NCI-H510A (cell line): ENCODE data around the gene GYG1.
"Not testable (repeated sequence)": the region's sequence is repeated elsewhere in the genome, so short reads cannot be mapped to it uniquely, and the experiment has no call there.

Experiments used
- DNase-seq: peaks from one replicate; lab custom pipeline; 2025; lab: John Stamatoyannopoulos, UW

Gene GYG1

DNA sequence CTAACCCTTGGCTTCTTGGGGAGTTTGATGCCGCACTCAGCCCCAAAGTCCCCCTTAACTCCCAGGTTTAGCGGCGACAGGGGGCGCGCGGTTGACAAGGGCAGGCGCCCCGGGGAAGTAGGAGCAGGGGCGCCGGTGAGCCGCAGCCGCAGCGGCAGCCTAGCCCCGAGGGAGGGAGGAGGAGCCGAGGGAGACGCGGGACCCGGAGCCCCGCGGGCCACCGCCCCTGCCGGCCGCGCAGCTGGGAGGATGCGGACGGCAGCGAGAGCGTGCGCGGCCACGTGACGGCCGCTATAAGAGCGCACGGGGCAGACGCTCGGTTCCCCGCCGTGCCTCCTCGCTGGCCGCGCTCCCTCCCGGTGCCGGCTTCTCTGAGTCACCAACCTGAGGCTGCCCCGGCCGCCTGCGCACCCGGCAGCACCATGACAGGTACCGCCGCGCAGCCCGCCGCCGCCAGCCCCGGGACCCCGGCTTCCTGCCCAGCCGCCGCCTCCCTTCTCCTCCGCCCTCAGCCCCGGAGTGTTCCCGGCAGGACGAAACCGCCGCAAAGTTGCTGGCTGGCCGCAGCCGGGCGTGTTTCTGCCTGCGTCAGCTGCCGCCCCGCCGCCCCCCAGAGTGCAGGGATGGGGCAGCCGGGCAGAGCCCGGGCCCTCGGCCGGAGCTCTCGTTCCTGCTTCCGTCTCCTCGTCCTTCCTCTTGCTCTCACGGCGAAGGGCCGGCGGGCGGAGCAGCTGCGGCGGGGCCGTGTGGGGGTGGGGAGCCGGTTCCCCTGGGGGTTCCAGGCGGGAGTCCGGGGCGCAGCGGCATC, at the start of gene GYG1:
Gene GYG1, plus strand, starts transcription at position 322 of the 808 bp plus-strand sequence. Its CDS starts 101 bp downstream, at position 423.
- DNase-seq, result peak; percentile 78

DNA sequence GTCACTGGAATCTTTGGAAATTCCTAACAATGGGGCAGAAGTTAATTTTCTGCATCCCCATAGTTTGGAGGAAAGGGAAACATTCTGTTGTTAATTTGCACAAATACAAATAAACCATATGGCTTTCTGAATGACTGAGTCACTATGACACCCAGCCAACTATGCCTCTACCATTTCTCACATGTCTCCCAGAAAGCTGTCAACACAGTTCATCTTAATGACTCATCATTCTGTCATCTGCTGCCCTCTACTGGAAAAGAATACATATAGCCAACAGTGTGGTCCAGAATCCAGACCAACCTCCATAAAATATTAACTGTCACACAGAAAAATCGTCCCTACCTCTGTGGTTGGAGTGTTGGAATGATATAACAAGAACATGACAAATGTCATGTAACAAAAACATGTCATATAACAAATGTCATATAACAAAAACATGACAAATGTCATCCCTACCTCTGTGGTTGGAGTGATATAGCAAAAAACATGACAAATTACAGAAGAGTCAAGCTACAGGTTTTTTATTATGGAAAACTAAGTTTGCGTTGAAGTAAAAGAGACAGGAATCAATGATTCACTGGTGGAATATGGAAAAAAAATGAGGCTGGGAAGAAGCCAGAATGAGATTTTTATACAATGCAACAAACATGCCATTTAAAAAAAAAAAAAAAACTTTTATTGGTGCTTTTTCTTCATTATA, 47.7 kb upstream of the GYG1 start:
- peak; percentile 58 for DNase-seq

DNA sequence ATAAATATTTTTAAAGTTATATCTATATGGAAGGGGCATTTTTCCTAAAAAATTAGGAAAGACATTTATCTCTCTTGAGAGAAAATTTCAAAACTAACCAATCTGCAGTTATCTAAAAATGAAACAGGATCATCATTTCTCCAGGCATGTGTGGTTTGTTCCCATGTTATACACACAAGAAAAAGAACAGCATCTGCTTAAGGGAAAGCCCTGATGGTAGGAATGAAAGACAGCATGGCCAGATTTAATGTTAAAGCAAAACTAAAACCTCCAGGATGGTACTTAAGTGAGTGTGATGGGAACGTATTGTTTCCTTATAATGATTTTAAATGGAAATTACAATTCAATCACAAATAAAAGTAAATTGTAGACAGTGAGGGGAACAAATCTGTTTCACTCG, 46.2 kb upstream of the GYG1 start:
- no peak for DNase-seq

DNA sequence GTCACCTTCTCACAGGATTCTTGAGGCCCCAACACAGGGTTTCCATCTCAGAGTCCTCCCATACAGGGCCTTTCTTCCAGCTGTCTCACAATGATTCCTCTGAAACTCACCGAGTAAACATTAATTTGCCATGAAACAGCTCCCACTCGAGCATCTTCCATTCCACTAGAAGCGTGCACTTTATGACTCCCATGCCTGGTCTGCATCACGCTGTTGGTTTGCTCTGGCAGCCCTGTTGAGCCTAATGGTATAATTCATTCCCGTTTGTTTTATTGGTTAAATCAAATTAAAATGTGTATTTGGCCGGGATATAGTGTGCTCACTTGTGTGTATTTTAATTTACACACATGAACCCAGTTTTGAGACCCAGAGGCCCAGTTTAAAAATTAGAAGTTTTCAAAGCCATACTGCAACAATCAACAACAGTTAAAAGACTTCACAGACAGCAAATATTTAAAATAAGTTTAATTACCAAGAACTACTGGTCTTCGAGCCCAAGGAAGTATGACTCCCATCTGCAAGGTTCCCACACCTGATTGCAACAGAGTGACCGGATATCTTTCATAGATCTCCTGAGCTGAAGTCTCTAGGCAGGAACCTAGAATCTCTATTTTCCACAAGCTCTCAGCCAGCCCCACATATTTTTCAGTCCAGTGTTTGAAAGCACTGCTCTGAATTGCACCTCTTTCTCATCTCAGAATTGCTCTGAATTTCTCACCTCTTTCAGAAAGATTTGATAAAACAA, 42.3 kb upstream of the GYG1 start:
- DNase-seq, result no peak

DNA sequence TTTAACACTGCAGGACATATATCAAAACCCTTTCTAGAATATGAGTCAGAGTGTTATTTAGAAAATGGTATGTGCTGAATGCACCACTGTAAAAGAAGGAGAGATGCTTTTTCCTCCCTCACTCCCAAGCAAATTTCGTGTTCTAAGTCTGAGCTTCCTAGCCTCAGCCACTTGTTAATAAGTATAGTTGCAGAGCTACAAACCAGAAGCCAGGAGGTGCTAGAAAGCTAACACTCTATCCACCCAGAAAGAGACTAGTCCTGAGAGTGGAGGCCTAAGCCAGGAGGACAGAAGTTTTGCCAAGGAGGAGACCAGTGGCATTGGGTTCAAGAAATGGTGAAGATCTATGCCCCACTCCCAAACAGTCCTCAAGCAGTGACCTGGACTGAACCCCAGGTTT, 40.5 kb upstream of the GYG1 start:
- DNase-seq, result no peak

DNA sequence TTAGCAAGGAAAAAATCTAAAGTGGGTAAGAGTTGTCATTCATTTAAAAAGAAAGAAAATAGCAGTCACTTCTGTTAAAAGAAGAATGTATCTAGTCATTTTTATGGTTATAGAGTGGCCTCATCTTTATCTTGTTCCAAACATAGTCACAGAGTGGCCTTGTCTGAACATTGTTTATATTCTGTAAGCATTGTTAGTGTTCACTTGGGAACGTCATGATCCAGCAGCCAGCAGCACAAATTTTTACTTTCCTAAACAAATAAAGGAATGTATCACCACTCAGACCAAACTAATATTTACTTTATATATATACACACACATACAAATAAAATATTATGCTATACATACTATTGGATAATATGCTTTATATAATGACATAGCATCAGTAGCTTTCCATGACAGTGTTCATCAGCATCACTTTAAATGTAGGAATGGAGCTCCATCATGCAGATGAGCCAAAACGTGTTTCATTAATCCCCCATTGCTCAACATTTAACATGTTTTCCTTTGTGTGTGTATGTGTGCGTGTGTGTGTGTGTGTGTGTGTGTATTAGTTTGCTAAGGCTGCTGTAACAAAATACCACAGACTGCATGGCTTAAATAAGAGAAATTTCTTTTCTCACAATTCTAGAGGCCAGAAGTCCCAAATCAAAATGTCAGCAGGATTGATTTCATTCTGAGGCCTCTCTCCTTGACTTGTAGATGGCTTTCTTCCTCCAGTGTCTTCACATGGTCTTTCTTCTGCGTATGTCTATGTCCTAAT, 39.6 kb upstream of the GYG1 start:
- DNase-seq, result no peak

DNA sequence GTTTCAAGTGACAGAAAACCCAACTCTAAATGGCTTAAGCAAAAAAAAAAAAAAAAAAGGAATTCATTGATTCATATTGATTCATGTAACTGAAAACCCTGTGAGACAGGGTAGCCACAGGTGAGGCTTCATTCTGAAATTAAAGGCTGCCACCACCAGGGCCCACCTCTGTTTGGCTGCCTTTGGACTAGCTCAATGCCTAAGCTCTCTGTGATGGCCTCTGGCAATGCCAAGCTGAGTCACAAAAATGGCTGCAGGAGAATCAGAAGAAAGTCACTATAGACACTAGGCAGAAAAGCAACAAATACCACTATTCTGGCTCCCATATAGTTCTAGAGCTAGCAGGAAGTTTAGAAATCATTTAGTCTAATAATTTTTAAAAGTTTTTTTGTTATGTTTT, 38.2 kb upstream of the GYG1 start:
- DNase-seq, result no peak

DNA sequence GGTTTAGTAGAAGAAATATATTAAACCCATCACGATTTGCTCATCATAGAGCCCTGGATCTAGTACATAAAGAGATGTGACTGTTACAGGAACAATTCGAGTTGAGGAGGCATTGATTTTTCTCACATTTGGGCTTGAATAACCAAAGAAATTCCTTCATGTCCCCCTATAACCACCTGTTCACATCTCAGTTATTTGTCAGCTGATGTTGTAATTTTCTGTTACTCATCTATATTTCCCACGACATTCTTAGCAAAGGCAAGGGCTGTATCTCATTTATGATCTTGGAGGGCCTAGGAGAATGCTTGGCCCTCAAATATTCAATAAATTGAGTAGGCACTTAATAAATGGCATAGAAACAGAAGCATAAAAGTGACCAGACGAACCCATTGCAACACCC, 36.4 kb upstream of the GYG1 start:
- no peak for DNase-seq

DNA sequence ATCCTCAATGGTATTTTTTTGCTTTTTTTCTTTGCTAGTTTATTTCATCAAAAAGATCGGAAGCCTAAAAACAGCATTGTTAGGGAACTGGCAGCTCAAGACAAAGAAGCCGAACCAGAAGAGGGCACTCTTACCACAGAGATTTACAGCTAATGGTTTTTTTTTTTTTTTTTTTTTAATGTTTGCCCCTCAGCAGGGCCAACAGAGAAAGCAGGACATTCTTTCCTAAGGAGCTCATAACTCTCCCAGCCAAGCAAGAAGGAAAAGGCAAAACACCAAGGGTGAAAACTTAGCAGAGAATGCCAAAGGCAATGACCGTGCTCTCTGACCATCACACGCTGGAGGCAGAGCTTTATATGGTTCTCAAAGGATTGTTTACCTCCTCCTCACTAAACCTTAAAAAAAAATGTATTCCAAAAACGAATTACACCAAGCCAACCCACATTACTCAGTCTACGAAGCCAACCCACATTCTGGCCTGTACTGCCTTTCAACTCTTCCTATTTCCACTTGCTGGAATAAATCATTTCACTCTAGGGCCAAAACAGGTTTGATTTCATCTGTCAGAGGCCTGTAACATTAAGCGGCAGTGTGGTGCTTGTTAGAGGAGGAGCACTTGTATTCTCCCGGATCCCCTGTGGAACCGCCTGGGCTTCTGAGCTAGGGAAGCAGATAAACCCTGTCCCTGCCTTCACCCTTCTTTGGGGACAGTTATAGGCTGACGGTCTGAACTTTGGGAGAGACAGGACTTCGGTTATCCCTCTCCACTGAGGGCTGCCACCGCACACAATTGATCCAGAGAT, 35.6 kb upstream of the GYG1 start:
- no peak for DNase-seq

DNA sequence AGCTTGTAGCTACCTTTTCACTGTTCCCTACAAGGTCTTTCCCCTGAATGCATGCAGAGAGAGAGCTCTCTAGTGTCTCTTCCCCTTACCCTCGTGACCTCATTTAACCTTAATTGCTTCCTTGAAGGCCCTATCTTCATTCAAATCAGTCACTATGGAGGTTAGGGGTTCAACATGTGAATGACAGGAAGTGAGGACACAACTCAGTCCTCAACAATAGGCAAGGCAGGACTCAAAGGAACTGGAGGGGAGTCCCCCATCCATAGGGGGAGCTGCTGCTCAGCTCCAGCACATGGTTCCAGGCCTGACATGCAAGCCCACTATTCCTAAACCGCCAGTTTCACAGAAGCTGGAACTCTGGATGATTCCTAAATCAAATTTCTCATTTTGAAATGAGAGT, 33.8 kb upstream of the GYG1 start:
- no peak for DNase-seq

DNA sequence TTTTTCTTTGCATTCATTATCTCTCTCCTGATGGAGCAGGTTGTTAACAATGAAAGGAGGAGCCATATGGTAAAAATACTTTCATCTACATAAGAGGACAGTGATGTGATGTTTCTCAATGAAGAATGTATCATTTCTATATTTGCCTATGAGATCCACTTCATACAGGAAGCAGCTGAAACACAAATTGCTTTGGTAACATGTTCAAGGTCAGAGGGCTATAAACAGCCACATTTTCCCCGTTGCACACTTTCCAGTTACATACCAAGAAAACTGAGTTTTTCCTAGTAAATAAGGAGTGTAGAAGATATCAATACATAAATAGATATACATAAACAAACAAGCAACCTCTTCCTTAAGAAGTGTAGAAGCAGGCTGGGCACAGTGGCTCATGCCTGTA, 32.6 kb upstream of the GYG1 start:
- DNase-seq, result no peak

DNA sequence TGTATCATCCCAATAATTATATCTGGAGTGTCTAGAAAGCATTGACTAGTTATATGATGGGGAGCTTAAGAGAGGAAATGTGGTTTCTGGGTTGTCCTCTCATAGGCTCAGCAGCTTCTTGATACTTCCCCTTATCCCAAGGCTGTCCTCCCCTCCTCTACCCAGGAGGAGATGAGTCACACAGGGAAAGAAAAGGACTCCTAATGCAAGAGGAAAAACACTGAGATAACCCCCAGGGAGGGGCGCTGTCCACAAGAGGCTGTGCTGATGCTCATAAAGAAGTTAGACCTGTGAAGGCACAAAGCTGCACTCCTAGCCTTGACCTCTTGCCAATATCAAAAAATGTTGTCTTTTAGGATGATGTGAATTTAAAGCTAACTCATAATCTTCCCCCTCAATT, 28.8 kb upstream of the GYG1 start:
- no peak for DNase-seq

DNA sequence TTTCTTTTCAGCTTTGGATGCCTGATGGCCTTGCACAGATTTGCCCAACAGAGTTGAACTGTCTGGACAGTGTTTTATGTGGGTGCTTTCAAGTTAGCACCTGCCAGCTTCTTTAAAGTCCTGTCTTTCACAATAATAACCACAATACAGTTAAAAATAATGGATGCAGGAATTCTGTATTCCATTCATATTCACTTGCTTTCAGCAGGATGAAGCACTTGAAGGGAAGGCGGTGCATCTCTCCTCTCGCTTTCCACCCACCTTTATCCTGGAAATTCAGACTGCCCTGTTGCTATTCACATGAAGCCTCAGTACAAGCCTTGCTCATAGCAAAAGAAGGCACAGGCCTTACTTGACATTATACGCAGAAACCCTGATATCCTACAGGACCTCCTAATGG, 26.5 kb upstream of the GYG1 start:
- no peak for DNase-seq

DNA sequence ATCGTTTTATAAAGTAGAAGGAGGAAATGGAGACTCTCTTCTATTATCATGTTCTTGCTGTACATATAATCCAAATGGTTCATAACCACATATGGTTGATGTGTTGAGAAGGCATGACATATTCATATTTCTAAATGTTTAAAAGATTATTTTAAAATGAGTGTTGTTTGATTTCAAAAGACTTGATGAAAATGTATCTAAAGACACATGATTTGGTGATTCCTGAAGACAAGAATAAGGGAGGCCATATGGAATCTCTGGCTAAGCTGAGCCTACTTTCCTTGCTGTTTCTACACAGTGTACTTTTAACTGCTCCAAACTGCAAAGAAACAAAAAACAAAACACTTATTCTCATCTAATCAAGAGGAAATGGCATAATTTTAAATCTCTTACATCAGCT, 23.0 kb upstream of the GYG1 start:
- DNase-seq, result no peak

DNA sequence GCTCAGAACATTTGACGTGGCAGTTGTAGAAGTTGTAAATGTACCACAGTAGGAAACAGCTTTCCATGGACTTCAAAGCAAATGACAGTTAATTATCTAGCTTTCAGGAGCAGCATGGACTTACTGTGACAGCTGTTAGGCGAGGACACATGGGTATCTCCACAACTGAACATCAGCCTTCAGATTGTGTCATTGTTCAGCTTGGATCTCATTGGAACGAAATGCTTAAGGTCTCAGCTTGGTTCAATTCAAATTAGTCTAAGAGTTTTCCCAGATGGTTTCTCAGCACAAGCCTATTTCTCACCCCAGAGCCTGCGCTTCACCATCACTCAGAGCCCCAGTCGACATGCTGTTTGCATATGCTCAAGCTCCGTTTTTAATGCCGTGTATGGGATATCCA, 21.1 kb upstream of the GYG1 start:
- DNase-seq, result no peak

DNA sequence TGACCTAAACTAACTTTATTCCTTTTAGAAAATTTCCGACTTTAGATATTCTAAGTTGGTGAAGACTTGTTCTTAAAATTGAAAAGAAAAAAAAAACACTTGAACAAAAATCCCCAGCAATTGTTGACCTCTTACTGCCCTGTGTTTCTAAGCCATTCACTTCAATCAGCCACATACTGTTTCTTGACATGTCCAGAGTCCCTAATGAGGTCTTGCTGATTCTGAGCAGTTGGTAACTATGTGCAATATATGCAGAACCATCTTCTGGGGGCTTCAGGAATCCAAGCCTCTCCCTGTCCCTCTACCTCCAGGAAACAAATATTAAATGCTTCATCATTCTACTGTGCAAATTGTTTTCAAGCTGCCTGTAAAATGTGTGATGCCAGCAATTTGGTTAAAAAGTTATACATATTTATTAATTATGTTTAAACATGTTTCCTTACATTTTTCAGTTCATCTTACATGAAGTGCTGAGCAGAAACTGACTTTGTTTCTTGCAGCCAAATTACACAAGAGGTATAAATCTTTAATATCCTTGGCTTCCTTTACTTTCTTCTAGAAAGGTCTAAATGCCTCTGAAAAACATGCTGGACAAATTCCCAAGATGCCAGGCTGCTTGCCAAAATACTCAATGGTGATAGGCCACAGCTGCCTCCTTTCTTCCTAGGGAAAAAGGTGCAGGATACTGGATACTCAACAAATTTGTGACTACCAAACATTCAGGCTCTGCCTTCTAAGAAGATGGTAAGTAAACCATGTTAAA, 19.8 kb upstream of the GYG1 start:
- no peak for DNase-seq

DNA sequence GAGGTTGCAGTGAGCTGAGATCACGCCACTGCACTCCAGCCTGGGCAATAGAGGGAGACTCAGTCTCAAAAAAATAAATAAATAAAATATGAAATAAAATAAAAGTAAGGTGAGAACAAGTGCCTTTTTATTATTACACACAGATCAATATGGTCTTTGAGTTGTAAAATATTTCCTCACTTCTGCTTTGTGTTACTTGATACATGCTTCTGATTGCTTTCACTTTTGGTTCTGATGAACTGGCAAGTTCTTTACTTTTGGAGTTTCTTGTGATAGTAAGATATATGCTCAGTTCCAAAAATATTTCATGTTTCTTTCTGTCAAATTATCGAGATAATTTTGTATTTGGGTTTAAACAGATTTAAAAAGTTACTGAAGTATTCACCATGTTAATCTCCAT, 16.6 kb upstream of the GYG1 start:
- DNase-seq, result no peak

DNA sequence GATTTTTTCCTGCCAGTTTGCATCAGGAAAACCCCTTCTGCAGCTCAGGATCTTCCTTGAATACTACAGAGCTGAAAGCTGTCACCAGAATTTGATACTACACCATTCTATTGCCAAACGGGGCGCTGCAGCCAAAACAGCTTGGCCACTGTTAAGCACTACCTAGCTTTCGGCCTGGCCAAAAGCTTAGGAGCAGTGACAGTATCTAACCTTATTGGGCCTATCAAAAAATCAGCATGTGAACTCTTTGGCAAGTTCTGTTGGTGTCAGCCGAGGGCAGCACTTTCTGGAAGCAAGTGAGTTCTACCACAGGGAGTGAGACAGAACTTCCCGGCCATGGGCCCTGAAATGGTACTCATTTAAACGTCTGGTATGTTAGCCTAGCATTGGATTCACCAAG, 16.1 kb upstream of the GYG1 start:
- DNase-seq, result no peak

DNA sequence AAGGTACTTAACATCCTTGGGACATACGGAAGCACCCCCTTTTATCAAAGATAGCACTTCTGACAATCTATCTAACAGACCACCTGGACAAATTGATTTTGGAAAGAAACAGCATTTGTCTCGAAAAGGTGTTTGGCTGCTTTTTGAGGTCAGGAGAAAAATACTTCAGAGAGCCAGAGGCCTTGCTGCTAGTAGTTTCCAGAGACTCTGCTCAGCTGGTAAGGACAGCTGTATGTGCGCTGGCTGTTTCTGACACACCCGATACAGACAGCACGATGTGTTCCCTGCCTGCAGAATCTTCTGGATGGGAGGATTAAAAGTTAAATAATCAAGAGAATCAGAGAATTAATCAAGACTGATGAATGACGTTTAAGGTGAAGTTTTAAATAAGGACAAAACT, 15.6 kb upstream of the GYG1 start:
- DNase-seq, result no peak

DNA sequence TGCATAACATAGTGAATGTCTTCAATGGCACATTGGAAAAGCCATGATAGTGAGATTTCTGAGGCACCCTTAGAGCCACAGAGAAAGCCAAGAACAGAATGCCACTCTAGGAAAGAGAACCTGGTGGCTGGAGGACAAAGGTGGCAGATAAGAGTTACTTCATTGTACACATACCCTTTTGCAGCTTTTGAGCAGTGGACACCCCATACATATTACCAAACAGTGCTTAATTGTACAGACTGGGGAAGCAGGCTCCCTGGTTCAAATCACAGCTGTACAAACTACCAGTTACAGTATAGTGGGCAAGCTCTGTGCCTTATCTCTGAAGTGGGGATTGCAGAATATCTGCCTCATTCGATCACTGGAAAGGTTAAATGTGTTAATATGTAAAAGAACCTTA, 10.1 kb upstream of the GYG1 start:
- DNase-seq, result no peak

DNA sequence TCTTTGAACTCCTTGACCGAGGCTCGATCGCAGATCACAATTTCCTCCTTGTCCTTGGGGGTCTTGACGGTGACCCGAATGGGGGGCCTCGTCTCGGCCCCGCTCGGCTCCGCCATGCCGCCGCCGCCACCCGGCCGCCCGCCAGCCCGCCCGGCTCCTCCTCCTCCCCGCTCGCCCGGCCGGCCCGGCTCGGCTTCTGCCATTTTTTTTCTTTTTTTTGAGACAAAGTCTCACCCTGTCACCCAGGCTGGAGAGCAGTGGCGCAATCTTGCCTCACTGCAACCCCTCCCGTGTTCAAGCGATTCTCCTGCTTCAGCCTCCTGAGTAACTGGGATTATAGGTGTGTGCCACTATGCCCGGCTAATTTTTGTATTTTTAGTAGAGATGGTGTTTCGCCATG, 3.8 kb upstream of the GYG1 start:
- not testable (repeated sequence) for DNase-seq
